ENCODE data around the gene CADPS2.

CADPS2 gene

GRCh38 chr7:122827763-122828162 is 58.5 kb downstream of the CADPS2 start:
- no peak for DNase-seq (ENCODE audit: extremely low read depth, low read depth)
- no peak for TF ChIP-seq CTCF (IDR thresholded peaks at IDR 0.05; ENCODE audit: low read depth, low read length, missing control alignments)
- no peak overlapping the region for H3K4me3 ChIP-seq (replicated peaks; ENCODE audit: low read depth, low read length)

- no peak for DNase-seq (ENCODE audit: extremely low read depth, low read depth)
- no peak for TF ChIP-seq CTCF (IDR thresholded peaks at IDR 0.05; ENCODE audit: low read depth, low read length, missing control alignments)
- H3K4me3 ChIP-seq (replicated peaks; ENCODE audit: low read depth, low read length) = no peak overlapping the region
Observed at GRCh38 chr7:122813845-122814244, 72.4 kb downstream of the CADPS2 start.

- no peak for DNase-seq (ENCODE audit: extremely low read depth, low read depth)
- no peak overlapping the region for H3K4me3 ChIP-seq (replicated peaks; ENCODE audit: low read depth, low read length)
- TF ChIP-seq CTCF (IDR thresholded peaks at IDR 0.05; ENCODE audit: low read depth, low read length, missing control alignments) = no peak
Observed at GRCh38 chr7:122803851-122804250, 82.4 kb downstream of the CADPS2 start.

- H3K4me3 ChIP-seq (replicated peaks; ENCODE audit: low read depth, low read length) = no peak overlapping the region
- TF ChIP-seq CTCF (IDR thresholded peaks at IDR 0.05; ENCODE audit: low read depth, low read length, missing control alignments) = no peak
- DNase-seq (ENCODE audit: extremely low read depth, low read depth) = no peak
Observed at GRCh38 chr7:122803323-122803722, 82.9 kb downstream of the CADPS2 start.

- no peak overlapping the region for H3K4me3 ChIP-seq (replicated peaks; ENCODE audit: low read depth, low read length)
- no peak for DNase-seq (ENCODE audit: extremely low read depth, low read depth)
- TF ChIP-seq CTCF (IDR thresholded peaks at IDR 0.05; ENCODE audit: low read depth, low read length, missing control alignments) = no peak
Observed at GRCh38 chr7:122802301-122802751, 83.9 kb downstream of the CADPS2 start.

- DNase-seq (ENCODE audit: extremely low read depth, low read depth) = no peak
- no peak for TF ChIP-seq CTCF (IDR thresholded peaks at IDR 0.05; ENCODE audit: low read depth, low read length, missing control alignments)
- H3K4me3 ChIP-seq (replicated peaks; ENCODE audit: low read depth, low read length) = no peak overlapping the region
Observed at GRCh38 chr7:122791959-122792545, 94.2 kb downstream of the CADPS2 start.

- no peak for TF ChIP-seq CTCF (IDR thresholded peaks at IDR 0.05; ENCODE audit: low read depth, low read length, missing control alignments)
- no peak for DNase-seq (ENCODE audit: extremely low read depth, low read depth)
- H3K4me3 ChIP-seq (replicated peaks; ENCODE audit: low read depth, low read length) = no peak overlapping the region
Observed at GRCh38 chr7:122790591-122790990, 95.7 kb downstream of the CADPS2 start.
